Mesendoderm (in vitro differentiated cells): ENCODE data around the gene KIF11.

Source experiments
- DNase-seq: peaks from one replicate; pipeline ENCODE4 v3.0.0; 2013
- H2AK5ac ChIP-seq: 2 replicates; pipeline ENCODE4 v1.6.1; 2013; ENCODE audit warnings: low read length, inconsistent platforms
- H2BK120ac ChIP-seq: 2 replicates; pipeline ENCODE4 v1.6.1; 2013; ENCODE audit warnings: low read depth, mild to moderate bottlenecking, low read length, moderate library complexity, mixed read lengths
- H2BK15ac ChIP-seq: replicated peaks from 2 replicates; pipeline ENCODE4 v1.6.1; 2013; ENCODE audit warnings: low read depth, mild to moderate bottlenecking, moderate library complexity
- H2BK5ac ChIP-seq: 2 replicates; pipeline ENCODE4 v1.6.1; 2013; ENCODE audit warnings: low read length, inconsistent platforms
- H3K18ac ChIP-seq: 2 replicates; pipeline ENCODE4 v1.6.1; 2013; ENCODE audit warnings: mild to moderate bottlenecking, low read length, mixed read lengths
- H3K23ac ChIP-seq: one replicate; pipeline ENCODE4 v1.6.1; 2013; ENCODE audit warnings: low read length
- H3K27ac ChIP-seq: 2 replicates; pipeline ENCODE4 v1.5.1; 2013; ENCODE audit warnings: low read depth, mild to moderate bottlenecking, inconsistent platforms, low read length, moderate library complexity
- H3K27me3 ChIP-seq: 2 replicates; pipeline ENCODE4 v1.6.1; 2013; ENCODE audit warnings: low read length, control low read depth, mild to moderate bottlenecking, inconsistent platforms; ENCODE audit not compliant: insufficient read depth, poor library complexity
- H3K36me3 ChIP-seq: 2 replicates; pipeline ENCODE4 v1.6.1; 2013; ENCODE audit warnings: low read length, inconsistent platforms; ENCODE audit not compliant: control insufficient read depth, insufficient read depth
- H3K4ac ChIP-seq: one replicate; pipeline ENCODE4 v1.6.1; 2013; ENCODE audit warnings: low read depth, mild to moderate bottlenecking, low read length, moderate library complexity
- H3K4me1 ChIP-seq: 2 replicates; pipeline ENCODE4 v1.6.1; 2013; ENCODE audit warnings: low read depth, low read length, inconsistent platforms; ENCODE audit not compliant: control insufficient read depth
- H3K4me2 ChIP-seq: 2 replicates; pipeline ENCODE4 v1.6.1; 2013; ENCODE audit warnings: low read length
- H3K4me3 ChIP-seq: 2 replicates; pipeline ENCODE4 v1.5.1; 2013; ENCODE audit warnings: mild to moderate bottlenecking, low read length
- H3K56ac ChIP-seq: one replicate; pipeline ENCODE4 v1.6.1; 2013; ENCODE audit warnings: low read length
- H3K79me1 ChIP-seq: 2 replicates; pipeline ENCODE4 v1.6.1; 2013; ENCODE audit warnings: low read length, inconsistent platforms
- H3K79me2 ChIP-seq: 2 replicates; pipeline ENCODE4 v1.6.1; 2013; ENCODE audit warnings: mild to moderate bottlenecking, low read length; ENCODE audit not compliant: control insufficient read depth, insufficient read depth
- H3K9ac ChIP-seq: 2 replicates; pipeline ENCODE4 v1.6.1; 2013; ENCODE audit warnings: low read length, inconsistent platforms
- H4K5ac ChIP-seq: one replicate; pipeline ENCODE4 v1.6.1; 2013; ENCODE audit warnings: low read length
- H4K8ac ChIP-seq: one replicate; pipeline ENCODE4 v1.6.1; 2013; ENCODE audit warnings: low read depth, mild to moderate bottlenecking, control low read depth, low read length, moderate library complexity
- WGBS: extraction: QIAGEN DNeasy Blood & Tissue Kit; methylation state at CpG from one replicate; pipeline ENCODE4 v1.1.7; 2013; ENCODE audit warnings: low lambda C conversion rate, missing lambda C conversion rate; ENCODE audit not compliant: insufficient coverage; ENCODE audit errors: extremely low coverage; 5-methylcytosine and 5-hydroxymethylcytosine counted together

Gene KIF11

DNA sequence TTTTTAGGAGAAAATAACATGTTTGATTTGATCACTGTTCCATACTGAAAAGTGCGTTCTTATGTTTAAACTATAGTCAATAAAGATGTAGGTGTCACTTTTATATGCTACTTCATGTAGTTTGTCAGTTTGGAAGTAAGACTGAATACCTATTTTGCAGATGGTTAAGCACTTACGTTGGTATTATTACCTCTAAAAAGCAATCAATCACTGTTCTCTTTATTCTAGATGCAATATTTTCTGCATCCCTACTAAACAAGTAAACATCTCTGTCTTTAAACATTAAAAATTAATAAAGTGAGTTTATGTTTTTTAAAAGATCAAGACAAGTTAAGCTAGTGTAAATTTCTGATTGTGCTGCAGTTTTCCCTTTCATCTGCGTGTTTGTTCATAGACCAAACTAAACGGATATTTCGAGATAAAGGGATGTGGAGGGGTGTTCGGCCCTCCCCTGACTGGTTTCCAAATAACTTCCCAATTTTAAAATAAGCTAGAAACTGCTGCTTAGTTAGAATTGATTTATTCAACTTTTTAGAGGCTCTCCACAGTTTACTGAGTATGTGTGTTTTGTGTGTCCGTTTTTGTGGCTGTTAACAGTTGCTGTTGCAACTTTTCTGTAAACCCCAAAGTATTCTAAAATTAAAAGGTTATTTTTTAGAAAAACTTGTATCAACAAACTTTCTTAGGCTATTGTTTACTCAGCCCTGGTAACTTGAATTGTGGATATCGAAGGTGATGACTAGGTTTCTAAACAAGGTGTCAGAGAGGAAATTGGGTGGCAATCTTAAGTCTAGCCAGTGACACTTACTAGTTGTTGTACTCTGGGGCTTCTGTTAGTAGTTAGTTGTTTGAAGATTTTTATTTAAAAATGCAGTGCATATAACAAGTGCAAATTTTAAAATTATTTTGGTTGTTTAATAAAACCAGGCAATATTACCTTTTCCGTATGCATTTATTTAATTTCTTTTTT is 974 bp downstream of the KIF11 start:
- Histone ChIP-seq H3K4me3 (peak overlapping the region; percentile 99), H4K5ac (no peak overlapping the region), H3K27ac (no peak overlapping the region), H3K4me1 (no peaks in the 10 kb centered on the region), H3K9ac (peak overlapping the region; percentile 98), H4K8ac (no peak overlapping the region), H2AK5ac (no peak overlapping the region), H3K79me2 (peaks cover 53% of the 10 kb centered on the region), H2BK5ac (no peak overlapping the region), H3K27me3 (no peaks in the 10 kb centered on the region), H3K18ac (peak overlapping the region; percentile 8), H2BK120ac (no peak overlapping the region), H2BK15ac (no peak overlapping the region), H3K36me3 (no peaks in the 10 kb centered on the region), H3K56ac (peak overlapping the region; percentile 94), H3K4ac (no peak overlapping the region), H3K23ac (no peak overlapping the region), H3K4me2 (peak overlapping the region; percentile 60), H3K79me1 (no peaks in the 10 kb centered on the region)
- no peak for DNase-seq
- no CpG with 5 or more reads among the region's 9 CpGs for WGBS

DNA sequence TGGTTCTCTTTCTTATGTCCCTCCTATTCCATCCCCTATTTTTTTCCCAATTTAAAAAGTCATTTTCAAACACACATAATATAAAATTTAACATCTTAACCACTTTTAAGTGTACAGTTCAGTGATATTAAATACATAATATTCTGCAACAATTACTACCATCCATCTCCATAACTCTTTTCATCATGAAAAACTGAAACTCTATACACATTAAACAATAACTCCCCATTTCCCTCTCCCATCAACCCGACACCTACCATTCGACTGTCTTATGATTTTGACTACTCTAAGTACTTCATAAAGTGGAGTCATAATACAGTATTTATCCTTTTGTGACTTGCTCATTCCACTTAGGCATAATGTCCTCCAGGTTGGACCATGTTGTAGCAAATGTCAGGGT is 2.6 kb downstream of the KIF11 start:
- H3K79me1 ChIP-seq, result no peaks in the 10 kb centered on the region
- H3K4ac ChIP-seq, result no peak overlapping the region
- no peaks in the 10 kb centered on the region for H3K4me1 ChIP-seq
- no peak overlapping the region for H3K27ac ChIP-seq
- no peaks in the 10 kb centered on the region for H3K36me3 ChIP-seq
- peaks cover 63% of the 10 kb centered on the region for H3K79me2 ChIP-seq
- H3K56ac ChIP-seq, result no peak overlapping the region
- no peak for DNase-seq
- H2BK15ac ChIP-seq, result no peak overlapping the region
- H3K23ac ChIP-seq, result no peak overlapping the region
- H3K9ac ChIP-seq, result no peak overlapping the region
- no peak overlapping the region for H2AK5ac ChIP-seq
- H3K4me2 ChIP-seq, result no peak overlapping the region
- H2BK5ac ChIP-seq, result no peak overlapping the region
- no peak overlapping the region for H2BK120ac ChIP-seq
- no peak overlapping the region for H3K4me3 ChIP-seq
- H3K27me3 ChIP-seq, result no peaks in the 10 kb centered on the region
- H3K18ac ChIP-seq, result no peak overlapping the region
- no peak overlapping the region for H4K5ac ChIP-seq
- H4K8ac ChIP-seq, result no peak overlapping the region
- 100% methylated on average over 2 of the region's 2 CpGs for WGBS

DNA sequence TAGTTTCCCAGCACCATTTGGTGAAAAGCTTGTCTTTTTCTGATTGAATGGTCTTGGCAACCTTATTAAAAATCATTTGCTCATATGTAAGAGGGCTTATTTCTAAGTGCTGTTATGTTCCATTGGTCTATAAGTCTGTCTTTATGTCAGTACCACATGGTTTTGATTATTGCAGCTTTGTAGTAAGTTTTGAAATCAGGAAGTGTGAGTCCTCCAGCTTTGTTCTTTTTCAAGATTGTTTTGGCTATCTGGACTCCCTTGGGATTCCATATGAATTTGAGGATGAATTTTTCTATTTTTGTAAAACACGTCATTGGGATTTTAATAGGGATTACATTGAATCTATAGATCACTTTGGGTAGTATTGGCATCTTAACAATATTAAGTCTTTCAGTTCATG is 5.4 kb downstream of the KIF11 start:
- Histone ChIP-seq H3K79me1 (no peaks in the 10 kb centered on the region), H4K5ac (no peak overlapping the region), H3K36me3 (no peaks in the 10 kb centered on the region), H2BK120ac (no peak overlapping the region), H3K27me3 (no peaks in the 10 kb centered on the region), H2AK5ac (no peak overlapping the region), H2BK5ac (no peak overlapping the region), H3K79me2 (peaks cover 89% of the 10 kb centered on the region), H3K18ac (no peak overlapping the region), H3K4ac (no peak overlapping the region), H3K9ac (no peak overlapping the region), H2BK15ac (no peak overlapping the region), H4K8ac (no peak overlapping the region), H3K4me3 (no peak overlapping the region), H3K4me1 (no peaks in the 10 kb centered on the region), H3K56ac (no peak overlapping the region), H3K23ac (no peak overlapping the region), H3K27ac (no peak overlapping the region), H3K4me2 (no peak overlapping the region)
- WGBS, result no CpG with 5 or more reads among the region's 1 CpG
- no peak for DNase-seq

DNA sequence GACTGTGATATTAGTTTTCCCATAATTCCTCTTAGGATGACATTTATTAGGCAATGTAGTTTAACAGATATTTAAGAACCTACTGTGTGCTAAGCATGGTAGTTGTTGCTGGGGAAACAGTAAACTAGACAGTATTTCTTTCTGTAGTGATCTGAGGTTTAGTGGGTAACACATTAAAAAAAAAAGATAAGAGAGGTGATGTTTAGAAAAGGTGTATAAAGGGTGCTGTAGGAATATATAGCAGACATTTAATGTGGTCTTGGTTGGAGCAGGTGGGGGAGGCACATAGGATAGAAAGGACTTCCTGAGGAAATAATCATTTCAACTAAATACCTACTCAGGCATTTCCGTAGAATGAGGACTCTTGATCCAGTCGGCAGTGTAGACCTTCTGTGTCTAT is 11.9 kb downstream of the KIF11 start:
- Histone ChIP-seq H3K9ac (no peak overlapping the region), H3K56ac (no peak overlapping the region), H3K27me3 (no peaks in the 10 kb centered on the region), H2BK15ac (no peak overlapping the region), H3K4ac (no peak overlapping the region), H2BK5ac (no peak overlapping the region), H2BK120ac (no peak overlapping the region), H4K5ac (no peak overlapping the region), H3K4me1 (no peaks in the 10 kb centered on the region), H3K79me2 (peaks cover 54% of the 10 kb centered on the region), H3K4me3 (no peak overlapping the region), H3K79me1 (peaks cover 3% of the 10 kb centered on the region), H3K4me2 (no peak overlapping the region), H3K36me3 (peaks cover 2% of the 10 kb centered on the region), H3K18ac (no peak overlapping the region), H2AK5ac (no peak overlapping the region), H3K23ac (no peak overlapping the region), H4K8ac (no peak overlapping the region), H3K27ac (no peak overlapping the region)
- no CpG with 5 or more reads among the region's 2 CpGs for WGBS
- no peak for DNase-seq

DNA sequence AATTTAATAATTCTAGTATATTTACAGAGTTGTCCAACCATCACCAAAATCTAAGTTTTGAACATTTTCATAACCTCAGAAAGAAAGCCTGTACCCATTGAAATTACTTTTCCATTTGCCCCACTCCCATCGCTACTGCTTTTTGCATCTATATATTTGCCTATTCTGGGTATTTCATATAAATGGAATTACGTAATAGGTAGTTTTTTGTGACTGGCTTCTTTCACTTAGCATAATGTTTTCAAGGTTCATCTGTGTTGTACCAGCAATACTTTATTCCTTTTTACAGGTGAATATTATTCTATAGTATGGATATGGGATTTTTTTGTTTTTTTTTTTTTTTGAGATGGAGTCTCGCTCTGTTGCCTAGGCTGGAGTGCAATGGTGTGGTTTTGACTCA is 22.6 kb downstream of the KIF11 start:
- Histone ChIP-seq H3K27ac (no peak overlapping the region), H3K79me1 (no peaks in the 10 kb centered on the region), H2BK120ac (no peak overlapping the region), H3K4me1 (no peaks in the 10 kb centered on the region), H3K4ac (no peak overlapping the region), H3K9ac (no peak overlapping the region), H3K4me3 (no peak overlapping the region), H3K18ac (no peak overlapping the region), H4K8ac (no peak overlapping the region), H2AK5ac (no peak overlapping the region), H2BK15ac (no peak overlapping the region), H2BK5ac (no peak overlapping the region), H4K5ac (no peak overlapping the region), H3K23ac (no peak overlapping the region), H3K56ac (no peak overlapping the region), H3K4me2 (no peak overlapping the region), H3K36me3 (peaks cover 8% of the 10 kb centered on the region), H3K27me3 (no peaks in the 10 kb centered on the region), H3K79me2 (no peaks in the 10 kb centered on the region)
- no peak for DNase-seq
- WGBS, result no CpG with 5 or more reads among the region's 3 CpGs

DNA sequence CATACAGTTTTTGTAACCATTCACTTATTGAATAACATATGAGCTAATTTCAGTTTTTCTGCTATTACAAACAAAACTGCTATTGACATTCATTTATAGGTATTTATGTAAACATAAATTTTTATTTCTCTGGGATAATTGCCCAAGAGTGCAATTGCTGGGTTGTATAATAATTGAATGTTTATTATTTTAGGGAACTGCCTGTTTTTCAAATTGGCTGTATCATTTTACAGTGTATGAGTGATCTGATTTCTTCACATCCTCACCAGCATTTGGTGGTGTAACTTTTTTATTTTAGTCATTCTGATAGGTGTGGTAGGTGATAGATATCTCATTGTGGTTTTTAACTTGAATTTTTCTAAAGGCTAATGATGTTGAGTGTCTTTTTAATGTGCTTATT is 26.4 kb downstream of the KIF11 start:
- no peak for DNase-seq
- H3K18ac ChIP-seq, result no peak overlapping the region
- H2AK5ac ChIP-seq, result no peak overlapping the region
- H3K27me3 ChIP-seq, result no peaks in the 10 kb centered on the region
- H3K4me2 ChIP-seq, result no peak overlapping the region
- no peak overlapping the region for H4K8ac ChIP-seq
- H3K79me1 ChIP-seq, result no peaks in the 10 kb centered on the region
- H3K4me3 ChIP-seq, result no peak overlapping the region
- no peak overlapping the region for H3K23ac ChIP-seq
- no peak overlapping the region for H2BK15ac ChIP-seq
- H2BK5ac ChIP-seq, result no peak overlapping the region
- H3K56ac ChIP-seq, result no peak overlapping the region
- H3K79me2 ChIP-seq, result no peaks in the 10 kb centered on the region
- no peak overlapping the region for H3K4ac ChIP-seq
- no peak overlapping the region for H3K27ac ChIP-seq
- H3K4me1 ChIP-seq, result no peaks in the 10 kb centered on the region
- no peak overlapping the region for H4K5ac ChIP-seq
- peaks cover 7% of the 10 kb centered on the region for H3K36me3 ChIP-seq
- H3K9ac ChIP-seq, result no peak overlapping the region
- no peak overlapping the region for H2BK120ac ChIP-seq
